H9 (cell line): Measurements from ENCODE around the gene SH3BGRL3. TPM values are rescaled to one million over a fixed set of nuclear protein-coding genes. Genes with fewer than 3 reads are reported as not detected.

Experiments used
- DNase-seq: peaks from one replicate; pipeline ENCODE4 v3.0.0-alpha.2; 2017
- H2AFZ ChIP-seq: one replicate; pipeline ENCODE4 v1.6.1; 2013; ENCODE audit warnings: mild to moderate bottlenecking, low read length, control low read depth, moderate library complexity
- H2AK5ac ChIP-seq: 2 replicates; pipeline ENCODE4 v1.6.1; 2013; ENCODE audit warnings: low read length, control low read depth, mixed read lengths; ENCODE audit not compliant: insufficient read length
- H2BK120ac ChIP-seq: one replicate; pipeline ENCODE4 v1.6.1; 2013; ENCODE audit warnings: low read depth, mild to moderate bottlenecking, low read length, control low read depth, inconsistent platforms; ENCODE audit not compliant: poor library complexity, severe bottlenecking
- H2BK12ac ChIP-seq: 2 replicates; pipeline ENCODE4 v1.6.1; 2013; ENCODE audit warnings: low read length, control low read depth, mixed read lengths, low read depth; ENCODE audit not compliant: insufficient read length
- H2BK15ac ChIP-seq: 2 replicates; pipeline ENCODE4 v1.6.1; 2013; ENCODE audit warnings: low read depth, low read length, control low read depth
- H2BK20ac ChIP-seq: one replicate; pipeline ENCODE4 v1.6.1; 2013; ENCODE audit warnings: low read depth, mild to moderate bottlenecking, low read length, control low read depth, inconsistent platforms; ENCODE audit not compliant: poor library complexity, severe bottlenecking
- H2BK5ac ChIP-seq: 2 replicates; pipeline ENCODE4 v1.6.1; 2013; ENCODE audit warnings: low read length, control low read depth, mixed read lengths; ENCODE audit not compliant: insufficient read length
- H3K14ac ChIP-seq: 2 replicates; pipeline ENCODE4 v1.6.1; 2013; ENCODE audit warnings: low read length, control low read depth; ENCODE audit not compliant: insufficient read depth
- H3K18ac ChIP-seq: 2 replicates; pipeline ENCODE4 v1.6.1; 2013; ENCODE audit warnings: low read depth, mild to moderate bottlenecking, mixed read lengths, low read length, control low read depth; ENCODE audit not compliant: insufficient read length
- H3K23ac ChIP-seq: 2 replicates; pipeline ENCODE4 v1.6.1; 2013; ENCODE audit warnings: low read length, control low read depth, mixed read lengths, low read depth; ENCODE audit not compliant: insufficient read length
- H3K23me2 ChIP-seq: 2 replicates; pipeline ENCODE4 v1.6.1; 2013; ENCODE audit warnings: low read depth, mild to moderate bottlenecking, mixed read lengths, low read length, control low read depth; ENCODE audit not compliant: insufficient read length, poor library complexity, severe bottlenecking
- H3K27ac ChIP-seq: 2 replicates; pipeline ENCODE4 v1.5.1; 2013; ENCODE audit warnings: low read length, control low read depth, mixed read lengths, low read depth; ENCODE audit not compliant: insufficient read length
- H3K27me3 ChIP-seq: 2 replicates; pipeline ENCODE4 v1.6.1; 2013; ENCODE audit warnings: low read length, control low read depth, inconsistent platforms; ENCODE audit not compliant: insufficient read depth
- H3K4ac ChIP-seq: 2 replicates; pipeline ENCODE4 v1.6.1; 2013; ENCODE audit warnings: low read depth, mild to moderate bottlenecking, control low read depth, inconsistent platforms, low read length, moderate library complexity
- H3K4me1 ChIP-seq: 2 replicates; pipeline ENCODE4 v1.6.1; 2013; ENCODE audit warnings: low read length, control low read depth, inconsistent platforms; ENCODE audit not compliant: insufficient read depth
- H3K4me2 ChIP-seq: 2 replicates; pipeline ENCODE4 v1.6.1; 2013; ENCODE audit warnings: low read length, control low read depth, mixed read lengths; ENCODE audit not compliant: insufficient read length, insufficient read depth
- H3K56ac ChIP-seq: 2 replicates; pipeline ENCODE4 v1.6.1; 2013; ENCODE audit warnings: low read depth, mild to moderate bottlenecking, mixed read lengths, low read length, control low read depth; ENCODE audit not compliant: insufficient read length
- H3K79me1 ChIP-seq: 2 replicates; pipeline ENCODE4 v1.6.1; 2013; ENCODE audit warnings: low read depth, mild to moderate bottlenecking, moderate library complexity, low read length, control low read depth, inconsistent platforms; ENCODE audit not compliant: insufficient read depth, poor library complexity, severe bottlenecking
- H3K79me2 ChIP-seq: 2 replicates; pipeline ENCODE4 v1.6.1; 2013; ENCODE audit warnings: low read length, control low read depth, inconsistent platforms; ENCODE audit not compliant: insufficient read depth
- H3K9ac ChIP-seq: 2 replicates; pipeline ENCODE4 v1.6.1; 2013; ENCODE audit warnings: low read length, control low read depth, mixed read lengths; ENCODE audit not compliant: insufficient read length; ENCODE audit errors: extremely low read depth
- H3K9me3 ChIP-seq: one replicate; pipeline ENCODE4 v1.6.1; 2013; ENCODE audit warnings: low read depth, low read length, inconsistent platforms; ENCODE audit not compliant: control insufficient read depth
- H3T11ph ChIP-seq: one replicate; pipeline ENCODE4 v1.6.1; 2013; ENCODE audit warnings: mild to moderate bottlenecking, low read length, control low read depth, inconsistent platforms
- H4K20me1 ChIP-seq: one replicate; pipeline ENCODE4 v1.6.1; 2013; ENCODE audit not compliant: control insufficient read depth, insufficient read length, insufficient read depth
- H4K5ac ChIP-seq: 2 replicates; pipeline ENCODE4 v1.6.1; 2013; ENCODE audit warnings: low read depth, mild to moderate bottlenecking, mixed read lengths, low read length, control low read depth; ENCODE audit not compliant: insufficient read length
- H4K8ac ChIP-seq: replicated peaks from 2 replicates; pipeline ENCODE4 v1.6.1; 2013; ENCODE audit warnings: low read length, control low read depth, mixed read lengths, low read depth; ENCODE audit not compliant: insufficient read length
- H4K91ac ChIP-seq: 2 replicates; pipeline ENCODE4 v1.6.1; 2013; ENCODE audit warnings: low read depth, mild to moderate bottlenecking, moderate library complexity, mixed read lengths, low read length, control low read depth; ENCODE audit not compliant: insufficient read length
- H3K27ac Mint-ChIP-seq, 3 experiments: 2 replicates in 2 of 3; 3 replicates in 1 of 3; pipeline ENCODE4 v1.8.0; 2020 to 2021; ENCODE audit warnings: mixed read lengths in 3 of 3, mild to moderate bottlenecking in 1 of 3, moderate library complexity in 1 of 3
- H3K27me3 Mint-ChIP-seq: 2 replicates; pipeline ENCODE4 v1.8.0; 2021; ENCODE audit warnings: low read depth, mild to moderate bottlenecking, moderate library complexity, mixed read lengths
- H3K36me3 Mint-ChIP-seq, 3 experiments: 2 replicates in 2 of 3; 3 replicates in 1 of 3; pipeline ENCODE4 v1.8.0; 2020 to 2021; ENCODE audit warnings: low read depth in 3 of 3, mixed read lengths in 3 of 3; ENCODE audit not compliant: insufficient read depth in 1 of 3
- H3K4me1 Mint-ChIP-seq, 2 experiments: 2 replicates each; pipeline ENCODE4 v1.8.0; 2020; ENCODE audit warnings: mixed read lengths in 2 of 2
- H3K4me3 Mint-ChIP-seq, 2 experiments: 2 replicates in 1 of 2; 3 replicates in 1 of 2; pipeline ENCODE4 v1.8.0; 2020 to 2021; ENCODE audit warnings: mild to moderate bottlenecking in 2 of 2, mixed read lengths in 2 of 2, moderate library complexity in 1 of 2
- H3K9me3 Mint-ChIP-seq, 2 experiments: 2 replicates in 1 of 2; 3 replicates in 1 of 2; pipeline ENCODE4 v1.8.0; 2020; ENCODE audit warnings: mild to moderate bottlenecking in 2 of 2, mixed read lengths in 2 of 2, moderate library complexity in 1 of 2
- WGBS: extraction: QIAGEN DNeasy Blood & Tissue Kit; methylation state at CpG from one replicate; pipeline ENCODE4 v1.1.7; 2013; ENCODE audit warnings: missing lambda C conversion rate, low lambda C conversion rate, mixed read lengths; ENCODE audit not compliant: insufficient read length; ENCODE audit errors: extremely low coverage; 5-methylcytosine and 5-hydroxymethylcytosine counted together
- total RNA-seq: library from RNA; stranded (reverse); gene quantifications from 2 replicates; pipeline ENCODE4 v1.2.1, GENCODE V29; 2021
- TF ChIP-seq, protein P1 (sequence below): fragments of 200-600 bp; sonication (generic); conservative IDR thresholded peaks from 3 replicates; pipeline ENCODE4 v1.8.0; 2021; ENCODE audit warnings: antibody characterized with exemption, mild to moderate bottlenecking

SH3BGRL3 gene
- total RNA-seq, 1 experiment from 2014 or later: 86.3 TPM

- H2BK120ac ChIP-seq: no peak overlapping the region
- H3K4me2 ChIP-seq: no peak overlapping the region
- Mint-ChIP-seq H3K27me3 (no peaks in the 10 kb centered on the region), H3K9me3 (peaks cover 0 to 7% of the 10 kb centered on the region in 2 experiments; a peak in 1 of 5 replicates), H3K4me3 (no peak overlapping the region), H3K4me1 (peaks cover under 1 to 1% of the 10 kb centered on the region in 2 experiments; a peak in 2 of 4 replicates), H3K36me3 (peaks cover 48 to 80% (median 79%) of the 10 kb centered on the region in 3 experiments), H3K27ac (no peak overlapping the region)
- no peak overlapping the region for H2BK5ac ChIP-seq
- no peak overlapping the region for H3K18ac ChIP-seq
- WGBS: no CpG with 5 or more reads among the region's 4 CpGs
- H3K23me2 ChIP-seq: no peaks in the 10 kb centered on the region
- H3K79me1 ChIP-seq: no peaks in the 10 kb centered on the region
- H3K9ac ChIP-seq: no peak overlapping the region
- no peak for DNase-seq
- H2BK12ac ChIP-seq: no peak overlapping the region
- H3K14ac ChIP-seq: no peak overlapping the region
- peaks cover 6% of the 10 kb centered on the region for H3K9me3 ChIP-seq
- H3K79me2 ChIP-seq: no peaks in the 10 kb centered on the region
- no peak overlapping the region for H4K5ac ChIP-seq
- TF ChIP-seq, protein P1, sequence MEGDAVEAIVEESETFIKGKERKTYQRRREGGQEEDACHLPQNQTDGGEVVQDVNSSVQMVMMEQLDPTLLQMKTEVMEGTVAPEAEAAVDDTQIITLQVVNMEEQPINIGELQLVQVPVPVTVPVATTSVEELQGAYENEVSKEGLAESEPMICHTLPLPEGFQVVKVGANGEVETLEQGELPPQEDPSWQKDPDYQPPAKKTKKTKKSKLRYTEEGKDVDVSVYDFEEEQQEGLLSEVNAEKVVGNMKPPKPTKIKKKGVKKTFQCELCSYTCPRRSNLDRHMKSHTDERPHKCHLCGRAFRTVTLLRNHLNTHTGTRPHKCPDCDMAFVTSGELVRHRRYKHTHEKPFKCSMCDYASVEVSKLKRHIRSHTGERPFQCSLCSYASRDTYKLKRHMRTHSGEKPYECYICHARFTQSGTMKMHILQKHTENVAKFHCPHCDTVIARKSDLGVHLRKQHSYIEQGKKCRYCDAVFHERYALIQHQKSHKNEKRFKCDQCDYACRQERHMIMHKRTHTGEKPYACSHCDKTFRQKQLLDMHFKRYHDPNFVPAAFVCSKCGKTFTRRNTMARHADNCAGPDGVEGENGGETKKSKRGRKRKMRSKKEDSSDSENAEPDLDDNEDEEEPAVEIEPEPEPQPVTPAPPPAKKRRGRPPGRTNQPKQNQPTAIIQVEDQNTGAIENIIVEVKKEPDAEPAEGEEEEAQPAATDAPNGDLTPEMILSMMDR: no peak
- H3K56ac ChIP-seq: no peak overlapping the region
- no peak overlapping the region for H2BK20ac ChIP-seq
- H2AFZ ChIP-seq: no peak overlapping the region
- no peak overlapping the region for H3K23ac ChIP-seq
- H3K27ac ChIP-seq: no peak overlapping the region
- no peak overlapping the region for H4K8ac ChIP-seq
- H2AK5ac ChIP-seq: no peak overlapping the region
- no peaks in the 10 kb centered on the region for H4K20me1 ChIP-seq
- no peak overlapping the region for H3K4ac ChIP-seq
- no peak overlapping the region for H4K91ac ChIP-seq
- H2BK15ac ChIP-seq: no peak overlapping the region
- H3K27me3 ChIP-seq: no peaks in the 10 kb centered on the region
- no peak overlapping the region for H3T11ph ChIP-seq
- H3K4me1 ChIP-seq: no peaks in the 10 kb centered on the region
These were observed 10.7 kb upstream of the SH3BGRL3 start for GRCh38 chr1:26269198-26269550.
